C1 segment of cervical spinal cord (tissue), 14 donors: ENCODE data around the gene ADCY6.
"Not testable (repeated sequence)": the region's sequence is repeated elsewhere in the genome, so short reads cannot be mapped to it uniquely, and the experiment has no call there.

Source experiments
- DNase-seq, 14 donors: peaks; one replicate each; lab custom pipeline; 2025; lab: John Stamatoyannopoulos, UW

Gene ADCY6

GRCh38 chr12:48764521-48764920 is 24.4 kb downstream of the ADCY6 start:
- no peak for DNase-seq

- no peak for DNase-seq
Observed at GRCh38 chr12:48758737-48759136, 30.2 kb downstream of the ADCY6 start.

- no peak for DNase-seq
Observed at GRCh38 chr12:48758186-48758585, 30.7 kb downstream of the ADCY6 start.

GRCh38 chr12:48750769-48751356 is 38.0 kb downstream of the ADCY6 start:
- DNase-seq = no peak

GRCh38 chr12:48750215-48750614 is 38.7 kb downstream of the ADCY6 start:
- no peak for DNase-seq

GRCh38 chr12:48744251-48745008 is 44.5 kb downstream of the ADCY6 start:
- no peak for DNase-seq

GRCh38 chr12:48739618-48740269 is 49.1 kb downstream of the ADCY6 start:
- DNase-seq = no peak

GRCh38 chr12:48736456-48736855 is 52.4 kb downstream of the ADCY6 start:
- DNase-seq = no peak

GRCh38 chr12:48728807-48729206 is 60.1 kb downstream of the ADCY6 start:
- no peak for DNase-seq

- not testable (repeated sequence) for DNase-seq
Observed at GRCh38 chr12:48720737-48721136, 68.2 kb downstream of the ADCY6 start.

- not testable (repeated sequence) for DNase-seq
Observed at GRCh38 chr12:48720171-48720570, 68.7 kb downstream of the ADCY6 start.

- not testable (repeated sequence) for DNase-seq
Observed at GRCh38 chr12:48719002-48719401, 69.9 kb downstream of the ADCY6 start.

GRCh38 chr12:48717252-48717695 is 71.6 kb downstream of the ADCY6 start:
- DNase-seq = peak in 1 of 14 donors; percentile 5

- DNase-seq = peak; percentile 90 to 99 (median 97)
Observed at GRCh38 chr12:48716493-48717251, 72.2 kb downstream of the ADCY6 start, which contains the start of gene CCNT1. TSS of gene CCNT1 (minus strand) at chr12:48716707. CDS start at chr12:48716675, 32 bp downstream.
